ENCODE results near the gene ACLY. TPM values are rescaled to one million over a fixed set of nuclear protein-coding genes. Genes with fewer than 3 reads are reported as not detected.
"Not testable (repeated sequence)": the region's sequence is repeated elsewhere in the genome, so short reads cannot be mapped to it uniquely, and the experiment has no call there.

The ACLY gene
- total RNA-seq, 2 donors from 2014 or later, result 76.3 to 81.5 TPM

DNA sequence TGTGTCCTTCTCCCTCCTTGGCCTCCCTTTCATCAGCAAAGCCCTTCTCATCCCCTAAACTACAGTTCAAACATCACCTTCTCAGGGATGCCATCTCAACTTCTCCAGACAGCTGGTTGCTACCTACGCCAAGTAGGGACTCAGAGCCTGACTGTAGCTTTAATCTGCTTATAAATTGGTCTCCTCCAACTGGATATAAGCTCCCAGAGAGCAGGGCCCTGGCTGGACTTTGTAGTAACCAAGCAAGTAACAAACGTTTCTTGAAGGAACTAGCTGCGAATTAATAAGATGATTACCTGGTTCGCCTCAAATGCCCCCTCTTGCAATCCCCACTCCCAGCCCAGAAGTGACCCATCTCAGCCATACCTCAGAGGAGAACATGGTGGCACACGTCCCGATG, 36.0 kb downstream of the ACLY start:
- DNase-seq (ENCODE audit: low spot score) (no peak), ATAC-seq (ENCODE audit: insufficient number of reproducible peaks, low FRiP score, low read depth) (no peak)
- no peak overlapping the region for H3K4me3 ChIP-seq
- H3K27me3 ChIP-seq (replicated peaks; ENCODE audit: insufficient read depth), result no peaks in the 10 kb centered on the region
- TF ChIP-seq, protein P1, sequence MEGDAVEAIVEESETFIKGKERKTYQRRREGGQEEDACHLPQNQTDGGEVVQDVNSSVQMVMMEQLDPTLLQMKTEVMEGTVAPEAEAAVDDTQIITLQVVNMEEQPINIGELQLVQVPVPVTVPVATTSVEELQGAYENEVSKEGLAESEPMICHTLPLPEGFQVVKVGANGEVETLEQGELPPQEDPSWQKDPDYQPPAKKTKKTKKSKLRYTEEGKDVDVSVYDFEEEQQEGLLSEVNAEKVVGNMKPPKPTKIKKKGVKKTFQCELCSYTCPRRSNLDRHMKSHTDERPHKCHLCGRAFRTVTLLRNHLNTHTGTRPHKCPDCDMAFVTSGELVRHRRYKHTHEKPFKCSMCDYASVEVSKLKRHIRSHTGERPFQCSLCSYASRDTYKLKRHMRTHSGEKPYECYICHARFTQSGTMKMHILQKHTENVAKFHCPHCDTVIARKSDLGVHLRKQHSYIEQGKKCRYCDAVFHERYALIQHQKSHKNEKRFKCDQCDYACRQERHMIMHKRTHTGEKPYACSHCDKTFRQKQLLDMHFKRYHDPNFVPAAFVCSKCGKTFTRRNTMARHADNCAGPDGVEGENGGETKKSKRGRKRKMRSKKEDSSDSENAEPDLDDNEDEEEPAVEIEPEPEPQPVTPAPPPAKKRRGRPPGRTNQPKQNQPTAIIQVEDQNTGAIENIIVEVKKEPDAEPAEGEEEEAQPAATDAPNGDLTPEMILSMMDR (IDR thresholded peaks at IDR 0.05), result no peak
- no peaks in the 10 kb centered on the region for H3K9me3 ChIP-seq
- no peaks in the 10 kb centered on the region for H3K4me1 ChIP-seq (ENCODE audit: control insufficient read depth in 1 of 2, low read depth in 2 of 2)
- peaks cover 57% of the 10 kb centered on the region for H3K36me3 ChIP-seq
- no peak overlapping the region for H3K27ac ChIP-seq

DNA sequence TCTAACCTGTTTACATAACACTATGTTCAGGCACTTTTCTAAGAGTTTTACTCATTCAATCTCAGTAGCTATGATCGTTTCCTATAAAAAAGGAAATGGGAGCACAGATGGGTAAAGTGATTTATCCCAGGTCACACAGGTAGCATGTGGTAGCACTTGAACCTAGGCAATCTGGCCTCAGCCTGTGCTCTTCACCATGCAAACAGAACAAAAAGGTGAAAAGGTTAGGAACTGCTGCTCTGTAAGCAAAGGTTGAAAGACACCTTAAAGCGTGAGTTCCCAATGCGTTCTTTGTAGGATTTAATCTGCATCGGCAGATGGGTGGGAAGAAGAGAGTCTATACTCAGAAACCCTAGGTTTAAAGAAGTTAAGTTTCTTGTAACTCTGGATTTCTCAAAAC, 38.6 kb downstream of the ACLY start:
- H3K4me1 ChIP-seq (ENCODE audit: control insufficient read depth in 1 of 2, low read depth in 2 of 2), result no peaks in the 10 kb centered on the region
- peaks cover 42% of the 10 kb centered on the region for H3K36me3 ChIP-seq
- ATAC-seq (ENCODE audit: insufficient number of reproducible peaks, low FRiP score, low read depth) (no peak), DNase-seq (ENCODE audit: low spot score) (no peak)
- H3K27ac ChIP-seq, result no peak overlapping the region
- no peaks in the 10 kb centered on the region for H3K27me3 ChIP-seq (replicated peaks; ENCODE audit: insufficient read depth)
- H3K9me3 ChIP-seq, result no peaks in the 10 kb centered on the region
- TF ChIP-seq, protein P1 (IDR thresholded peaks at IDR 0.05), result no peak
- no peak overlapping the region for H3K4me3 ChIP-seq

DNA sequence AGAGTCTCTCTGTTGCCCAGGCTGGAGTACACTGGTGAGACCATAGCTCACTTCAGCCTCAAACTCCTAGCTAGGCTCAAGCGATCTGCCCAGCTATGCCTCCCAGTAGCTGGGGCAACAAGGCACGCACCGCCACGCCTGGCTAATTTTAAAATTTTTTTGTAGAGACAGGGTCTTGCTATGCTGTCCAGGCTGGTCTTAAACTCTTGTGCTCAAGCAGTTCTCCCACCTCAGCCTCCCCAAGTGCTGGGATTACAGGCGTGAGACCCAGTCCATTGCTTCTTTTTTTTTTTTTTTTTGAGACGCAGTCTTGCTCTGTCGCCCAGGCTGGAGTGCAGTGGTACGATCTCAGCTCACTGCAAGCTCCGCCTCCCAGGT, 44.5 kb downstream of the ACLY start:
- not testable (repeated sequence) for H3K27ac ChIP-seq; ATAC-seq (ENCODE audit: insufficient number of reproducible peaks, low FRiP score, low read depth); H3K9me3 ChIP-seq; H3K4me1 ChIP-seq (ENCODE audit: control insufficient read depth in 1 of 2, low read depth in 2 of 2); H3K27me3 ChIP-seq (replicated peaks; ENCODE audit: insufficient read depth); DNase-seq (ENCODE audit: low spot score); H3K4me3 ChIP-seq
- H3K36me3 ChIP-seq, result peaks cover 56% of the 10 kb centered on the region

DNA sequence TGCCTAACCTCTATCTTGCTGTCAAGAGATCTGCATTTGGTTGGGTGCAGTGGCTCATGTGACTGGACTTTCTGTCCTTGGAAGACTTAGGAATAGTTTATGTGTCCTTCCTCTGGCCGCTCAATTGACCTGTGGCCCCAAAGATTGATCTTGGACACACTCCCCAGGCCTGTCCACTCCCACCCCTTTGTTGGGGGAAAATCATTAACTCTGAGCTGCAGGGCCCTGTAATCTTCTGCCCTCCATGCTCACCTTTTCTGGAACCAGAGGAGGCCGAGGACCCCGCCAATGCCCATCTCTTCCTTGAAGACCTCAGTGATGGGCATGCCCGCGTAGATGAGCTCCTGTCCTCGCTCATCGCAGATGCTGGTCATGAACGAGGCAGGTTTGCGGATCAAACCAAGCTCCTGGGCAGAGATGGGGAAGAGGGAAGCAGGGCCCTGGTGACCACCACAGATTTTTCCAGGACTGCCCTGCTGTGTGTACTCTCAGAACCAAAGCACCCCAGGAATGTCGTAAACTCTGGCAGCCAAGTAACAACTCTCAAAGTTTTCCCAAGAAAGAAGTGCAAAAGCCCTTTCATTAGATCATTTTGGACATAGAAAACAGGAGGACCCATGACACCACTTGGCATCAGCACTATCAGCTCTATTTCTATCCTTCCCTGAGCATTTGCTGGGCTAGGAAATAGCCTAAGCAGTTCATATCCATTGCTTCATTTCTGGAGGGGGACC, 45.0 kb downstream of the ACLY start:
- no peaks in the 10 kb centered on the region for H3K27me3 ChIP-seq (replicated peaks; ENCODE audit: insufficient read depth)
- H3K9me3 ChIP-seq, result no peaks in the 10 kb centered on the region
- no peak overlapping the region for H3K27ac ChIP-seq
- no peak for DNase-seq (ENCODE audit: low spot score)
- H3K36me3 ChIP-seq, result peaks cover 55% of the 10 kb centered on the region
- no peak overlapping the region for H3K4me3 ChIP-seq
- no peaks in the 10 kb centered on the region for H3K4me1 ChIP-seq (ENCODE audit: control insufficient read depth in 1 of 2, low read depth in 2 of 2)
- TF ChIP-seq, protein P1 (IDR thresholded peaks at IDR 0.05), result no peak
- ATAC-seq (ENCODE audit: insufficient number of reproducible peaks, low FRiP score, low read depth), result no peak

DNA sequence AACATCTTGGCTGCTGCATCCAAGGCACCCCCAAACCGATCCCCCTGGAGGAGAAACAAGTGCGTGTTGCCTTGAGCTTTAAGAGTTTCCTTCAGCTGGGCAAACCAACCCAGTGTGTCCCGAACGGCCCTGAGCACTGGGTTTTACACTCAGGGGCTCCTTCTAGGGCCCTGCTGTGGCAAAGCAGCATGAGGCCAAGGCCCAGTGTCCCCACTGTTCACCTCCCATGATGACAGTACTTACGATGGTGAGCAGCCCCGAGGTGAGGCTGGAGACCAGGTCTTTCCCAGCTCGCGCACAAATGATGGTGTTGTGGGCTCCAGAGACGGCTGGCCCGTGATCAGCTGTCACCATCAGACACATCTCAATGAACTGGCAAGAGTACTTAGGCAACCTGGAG, 47.0 kb downstream of the ACLY start:
- Histone ChIP-seq H3K27ac (no peak overlapping the region), H3K4me3 (no peak overlapping the region), H3K36me3 (peaks cover 41% of the 10 kb centered on the region), H3K9me3 (no peaks in the 10 kb centered on the region), H3K27me3 (replicated peaks; ENCODE audit: insufficient read depth) (no peaks in the 10 kb centered on the region), H3K4me1 (ENCODE audit: control insufficient read depth in 1 of 2, low read depth in 2 of 2) (no peaks in the 10 kb centered on the region)
- TF ChIP-seq, protein P1 (IDR thresholded peaks at IDR 0.05), result no peak
- DNase-seq (ENCODE audit: low spot score) (no peak), ATAC-seq (ENCODE audit: insufficient number of reproducible peaks, low FRiP score, low read depth) (no peak)

DNA sequence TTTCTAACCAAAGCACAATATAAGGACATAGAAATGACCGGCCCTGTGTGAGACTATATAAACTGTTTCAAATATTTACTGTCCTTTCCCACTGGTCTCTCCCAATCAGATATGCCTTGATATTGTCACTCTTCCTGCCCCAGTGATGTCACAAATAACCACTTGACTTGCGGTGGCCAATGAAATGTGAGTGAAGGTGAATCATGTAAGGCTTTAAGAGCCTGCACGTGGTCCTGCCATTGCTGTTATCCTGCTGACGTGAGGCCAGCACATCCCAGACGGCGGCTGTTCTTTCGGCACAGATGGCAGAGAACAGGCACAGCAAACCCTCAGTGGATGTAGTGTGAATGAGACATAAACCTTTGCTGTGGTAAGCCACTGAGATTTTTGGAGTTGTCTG, 48.1 kb downstream of the ACLY start:
- TF ChIP-seq, protein P1 (IDR thresholded peaks at IDR 0.05), result no peak
- Histone ChIP-seq H3K9me3 (no peaks in the 10 kb centered on the region), H3K4me3 (no peak overlapping the region), H3K36me3 (peaks cover 41% of the 10 kb centered on the region), H3K27me3 (replicated peaks; ENCODE audit: insufficient read depth) (no peaks in the 10 kb centered on the region), H3K27ac (no peak overlapping the region), H3K4me1 (ENCODE audit: control insufficient read depth in 1 of 2, low read depth in 2 of 2) (peaks cover 0 to 5% of the 10 kb centered on the region in 2 donors)
- ATAC-seq (ENCODE audit: insufficient number of reproducible peaks, low FRiP score, low read depth) (no peak), DNase-seq (ENCODE audit: low spot score) (no peak)

All from thoracic aorta (tissue), 2 donors.